ENCODE measurements around the gene ORM2.

Gene ORM2

GRCh38 chr9:114294664-114295063 lies 35.0 kb upstream of the ORM2 start:
- DNase-seq (ENCODE audit: low spot score), result no peak

GRCh38 chr9:114296338-114296737 lies 33.3 kb upstream of the ORM2 start:
- no peak for DNase-seq (ENCODE audit: low spot score)

GRCh38 chr9:114299286-114300152 lies 30.1 kb upstream of the ORM2 start:
- DNase-seq (ENCODE audit: low spot score), result no peak

- DNase-seq (ENCODE audit: low spot score), result no peak
These were observed 29.4 kb upstream of the ORM2 start for GRCh38 chr9:114300153-114300845.

- no peak for DNase-seq (ENCODE audit: low spot score)
These were observed 28.5 kb upstream of the ORM2 start for GRCh38 chr9:114300846-114301797.

- no peak for DNase-seq (ENCODE audit: low spot score)
These were observed 27.7 kb upstream of the ORM2 start for GRCh38 chr9:114301798-114302565.

GRCh38 chr9:114302727-114303126 lies 26.9 kb upstream of the ORM2 start:
- no peak for DNase-seq (ENCODE audit: low spot score)

GRCh38 chr9:114303571-114303970 lies 26.1 kb upstream of the ORM2 start:
- DNase-seq (ENCODE audit: low spot score), result no peak

- no peak for DNase-seq (ENCODE audit: low spot score)
These were observed 25.7 kb upstream of the ORM2 start for GRCh38 chr9:114303977-114304376.

GRCh38 chr9:114304416-114305188 lies 25.1 kb upstream of the ORM2 start:
- no peak for DNase-seq (ENCODE audit: low spot score)

- peak; percentile 62 for DNase-seq (ENCODE audit: low spot score)
These were observed 21.8 kb upstream of the ORM2 start for GRCh38 chr9:114307899-114308267.

GRCh38 chr9:114308361-114308950 lies 21.2 kb upstream of the ORM2 start:
- DNase-seq (ENCODE audit: low spot score), result no peak

- DNase-seq (ENCODE audit: low spot score), result no peak
These were observed 20.6 kb upstream of the ORM2 start for GRCh38 chr9:114309096-114309495.

- no peak for DNase-seq (ENCODE audit: low spot score)
These were observed 18.9 kb upstream of the ORM2 start for GRCh38 chr9:114310471-114311450.

GRCh38 chr9:114311571-114312512 lies 17.8 kb upstream of the ORM2 start:
- no peak for DNase-seq (ENCODE audit: low spot score)

- no peak for DNase-seq (ENCODE audit: low spot score)
These were observed 17.2 kb upstream of the ORM2 start for GRCh38 chr9:114312513-114312875.

- no peak for DNase-seq (ENCODE audit: low spot score)
These were observed 16.5 kb upstream of the ORM2 start for GRCh38 chr9:114313186-114313585.

GRCh38 chr9:114314256-114314867 lies 15.3 kb upstream of the ORM2 start:
- DNase-seq (ENCODE audit: low spot score), result no peak
